Jurkat, Clone E6-1 (cell line): ENCODE results near the gene SUFU.
A peak's percentile ranks its signal among the peaks of the same experiment; 100 is the strongest.

Experiments
- DNase-seq: peaks from one replicate; pipeline ENCODE4 v3.0.0-alpha.2; 2011; ENCODE audit warnings: low read depth, low spot score
- H3K4me3 ChIP-seq: 2 replicates; pipeline ENCODE4 v1.5.1; 2011; ENCODE audit warnings: mild to moderate bottlenecking, low read length, control low read depth, moderate library complexity

The SUFU gene

DNA sequence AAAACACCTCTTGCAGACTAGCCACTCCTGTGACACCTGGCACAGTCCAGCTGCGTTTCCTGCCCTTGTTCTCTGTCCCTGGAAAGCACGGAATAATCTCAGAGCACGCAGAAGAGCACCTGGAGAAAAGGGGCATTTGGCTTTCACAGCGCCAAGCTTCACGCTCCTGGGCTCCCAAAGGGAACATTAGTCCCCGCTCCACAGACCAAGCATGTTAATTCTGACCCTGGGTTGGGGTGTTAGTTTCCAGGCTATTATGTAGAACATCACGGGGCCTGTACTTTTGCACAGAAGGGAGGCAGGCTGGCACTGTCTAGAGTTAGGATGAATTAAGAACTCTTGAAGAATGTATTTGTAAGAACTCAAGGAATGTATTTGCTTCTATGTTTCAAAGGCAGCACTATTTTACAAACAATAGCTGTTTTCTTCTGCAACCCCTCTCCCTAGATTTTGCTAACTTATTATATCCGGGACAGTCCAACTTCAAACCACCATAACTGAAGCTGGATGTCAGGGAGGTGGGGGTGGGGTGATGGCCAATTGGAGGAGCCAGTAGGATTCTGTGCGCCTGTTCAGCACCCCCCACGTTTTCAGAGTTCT is 78.3 kb downstream of the SUFU start:
- no peak for DNase-seq
- H3K4me3 ChIP-seq: no peak overlapping the region

DNA sequence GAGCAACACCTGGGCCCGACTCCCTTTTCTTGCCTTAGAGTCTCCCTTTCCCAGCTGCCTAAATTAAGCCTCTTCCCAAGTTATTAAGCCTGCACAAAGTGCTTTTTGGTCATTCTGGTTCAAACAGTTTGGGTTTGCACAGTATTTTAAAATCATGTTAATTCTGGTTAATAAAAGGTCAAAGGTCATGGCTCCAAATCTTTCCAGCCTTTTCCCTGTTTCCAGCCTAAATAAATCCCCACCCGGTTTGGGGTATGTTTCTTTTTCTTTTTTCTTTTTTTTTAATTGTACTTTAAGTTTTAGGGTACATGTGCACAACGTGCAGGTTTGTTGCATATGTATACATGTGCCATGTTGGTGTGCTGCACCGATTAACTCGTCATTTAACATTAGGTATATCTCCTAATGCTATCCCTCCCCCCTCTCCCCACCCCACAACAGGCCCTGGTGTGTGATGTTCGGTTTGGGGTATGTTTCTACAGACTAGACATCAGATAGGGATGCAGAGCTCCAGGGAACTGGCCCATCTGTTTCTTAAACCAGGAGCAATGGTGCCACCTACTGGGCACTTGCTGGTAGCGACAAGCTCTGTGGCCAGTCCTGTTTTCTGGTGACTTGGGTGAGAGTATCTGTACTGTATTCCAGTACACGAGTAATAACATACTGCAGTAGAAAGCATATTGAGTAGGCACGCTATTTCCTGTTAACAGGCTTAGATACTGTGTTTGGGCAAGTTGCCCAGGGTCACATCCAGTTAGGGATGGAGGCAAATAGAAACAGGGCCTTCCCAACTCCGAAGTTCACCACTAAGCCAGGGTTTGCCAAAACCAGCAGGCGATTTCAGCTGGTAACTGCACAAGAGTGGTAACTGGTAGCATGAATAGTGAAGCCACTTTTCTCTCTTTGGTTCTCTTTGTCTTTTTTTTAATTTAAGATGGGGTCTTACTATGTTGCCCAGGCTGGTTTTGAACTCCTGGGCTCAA is 80.0 kb downstream of the SUFU start:
- peak; percentile 83 for DNase-seq
- H3K4me3 ChIP-seq: no peak overlapping the region

DNA sequence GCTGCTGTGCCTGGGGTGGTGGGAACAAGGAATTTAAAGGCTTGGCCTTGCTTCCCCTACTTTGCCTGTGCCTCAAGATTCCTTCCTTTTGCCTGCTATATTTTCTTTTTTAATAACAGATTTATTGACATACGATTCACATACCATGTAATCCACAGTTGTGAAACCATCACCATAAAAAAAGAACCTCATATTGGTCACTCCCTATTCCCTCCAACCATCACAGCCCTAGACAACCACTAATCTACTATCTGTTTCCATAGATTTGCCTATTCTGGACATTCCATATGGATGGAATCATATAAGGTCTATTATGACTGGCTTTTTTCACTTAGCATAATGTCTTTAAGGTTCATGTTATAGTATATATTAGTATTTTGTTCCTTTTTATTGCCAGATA is 81.3 kb downstream of the SUFU start:
- DNase-seq: no peak
- no peak overlapping the region for H3K4me3 ChIP-seq

DNA sequence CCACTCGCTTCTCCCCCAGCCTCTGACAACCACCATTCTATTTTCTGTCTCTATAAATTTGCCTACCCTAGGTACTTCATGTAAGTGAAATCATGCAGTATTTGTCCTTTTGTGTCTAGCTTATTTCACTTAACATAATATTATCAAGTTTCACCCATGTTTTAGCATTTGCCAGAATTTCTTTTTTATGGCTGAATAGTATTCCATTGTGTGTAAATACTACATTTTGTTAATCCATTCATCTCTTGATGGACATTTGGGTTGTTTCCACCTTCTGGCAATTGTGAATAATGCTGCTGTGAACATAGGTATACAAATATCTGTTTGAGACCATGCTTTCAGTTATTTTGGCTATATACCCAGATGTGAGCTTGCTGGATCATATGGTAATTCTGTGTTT is 83.1 kb downstream of the SUFU start:
- H3K4me3 ChIP-seq: no peak overlapping the region
- no peak for DNase-seq

DNA sequence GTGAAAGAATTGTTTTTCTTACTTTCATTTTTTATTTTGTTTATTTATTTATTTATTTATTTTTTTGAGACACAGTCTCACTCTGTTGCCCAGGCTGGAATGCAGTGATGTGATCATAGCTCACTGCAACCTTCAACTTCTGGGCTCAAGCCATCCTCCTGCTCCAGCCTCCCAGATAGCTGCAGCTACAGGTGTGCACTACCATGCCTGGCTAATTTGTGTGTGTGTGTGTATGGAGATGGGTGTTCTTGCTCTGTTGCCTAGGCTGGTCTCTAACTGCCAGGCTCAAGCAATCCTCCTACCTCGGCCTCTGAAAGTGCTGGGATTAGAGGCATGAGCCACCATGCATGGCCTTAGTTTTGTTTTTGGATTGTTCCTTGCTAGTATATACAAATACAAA is 85.1 kb downstream of the SUFU start:
- no peak overlapping the region for H3K4me3 ChIP-seq

DNA sequence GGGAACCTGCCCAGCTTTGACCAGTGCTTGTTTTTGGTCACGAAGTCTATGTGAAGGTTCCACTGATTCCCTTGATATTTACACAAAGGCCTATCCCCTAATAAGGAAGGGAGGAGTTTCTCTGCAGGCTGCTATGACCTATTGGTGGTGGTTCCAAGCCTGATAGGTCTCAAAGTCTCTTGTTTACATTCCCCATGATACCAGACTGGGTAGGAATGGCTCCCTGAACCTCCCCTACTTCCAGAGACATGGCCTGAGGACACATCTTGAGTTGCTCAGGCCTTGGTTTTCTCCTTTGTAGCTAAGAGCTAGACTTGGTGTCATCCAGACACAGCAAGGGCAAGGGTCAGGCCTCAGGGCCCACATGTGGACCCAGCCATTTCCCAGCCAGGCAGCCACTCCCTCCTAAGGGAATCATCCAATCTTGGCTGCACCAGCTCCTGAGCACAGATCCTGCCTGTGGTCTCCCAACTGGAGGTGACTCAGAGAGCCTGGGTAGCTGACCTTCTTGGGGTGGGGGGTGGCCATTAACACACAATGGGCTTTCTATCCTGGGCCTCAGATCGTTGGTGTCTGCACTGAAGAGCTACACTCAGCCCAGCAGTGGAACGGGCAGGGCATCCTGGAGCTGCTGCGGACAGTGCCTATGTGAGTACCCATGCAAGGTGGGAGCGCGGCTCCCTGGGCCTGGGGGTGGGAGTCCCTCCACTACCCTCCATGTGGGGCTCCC is 89.5 kb downstream of the SUFU start:
- DNase-seq: no peak
- no peak overlapping the region for H3K4me3 ChIP-seq

More for the DNA sequence above, 85.1 kb downstream of the SUFU start:
- no peak for DNase-seq

DNA sequence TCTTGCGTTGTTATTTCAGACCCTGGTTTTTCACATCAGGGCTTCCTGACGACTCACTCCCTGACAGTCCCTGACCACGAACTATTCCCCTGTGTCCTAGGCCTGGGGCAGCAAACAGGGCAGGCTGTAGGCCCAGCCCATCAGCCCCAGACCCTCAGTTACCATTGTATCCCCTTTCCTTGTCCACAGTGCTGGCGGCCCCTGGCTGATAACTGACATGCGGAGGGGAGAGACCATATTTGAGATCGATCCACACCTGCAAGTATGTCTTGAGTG is 90.0 kb downstream of the SUFU start:
- DNase-seq: no peak
- H3K4me3 ChIP-seq: no peak overlapping the region

DNA sequence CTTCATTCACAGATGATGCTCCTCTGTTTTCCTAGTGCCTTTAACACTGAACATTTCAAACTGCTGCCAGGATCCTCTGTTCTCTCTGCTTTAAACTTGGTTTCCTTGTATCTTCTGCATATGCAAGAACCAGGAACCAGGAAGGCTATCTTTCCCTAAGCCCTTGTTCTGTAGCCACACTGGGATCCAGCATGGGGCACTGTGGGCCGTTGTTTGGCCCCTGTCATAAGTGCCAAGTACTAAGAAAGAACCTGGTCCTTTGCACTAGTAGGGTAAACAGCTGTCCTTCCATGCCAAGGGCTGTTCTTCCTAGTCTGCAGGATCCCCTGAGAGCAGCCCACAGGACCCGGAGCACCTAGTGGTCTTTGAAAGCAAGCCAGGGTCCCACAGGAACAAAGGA is 91.5 kb downstream of the SUFU start:
- H3K4me3 ChIP-seq: no peak overlapping the region
- DNase-seq: no peak

DNA sequence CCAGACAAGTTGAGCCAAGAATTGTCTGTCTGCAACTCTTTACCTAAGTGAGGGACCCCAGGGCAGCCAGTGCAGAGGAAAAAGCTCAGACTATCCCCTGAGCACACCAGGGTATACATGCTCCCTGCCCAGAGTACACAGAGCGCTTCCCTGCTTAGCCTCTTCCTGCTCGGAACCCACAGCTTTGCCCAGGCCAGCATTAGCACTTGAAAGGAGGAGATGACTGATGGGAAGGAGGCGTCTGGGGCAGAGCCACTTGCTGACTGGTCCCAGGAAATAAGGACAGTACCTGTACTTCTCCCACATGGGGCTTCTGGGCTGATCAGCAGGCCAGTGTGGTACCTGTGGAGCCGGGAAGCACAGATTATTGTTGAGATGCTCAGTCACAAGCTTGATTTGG is 92.1 kb downstream of the SUFU start:
- DNase-seq: no peak
- no peak overlapping the region for H3K4me3 ChIP-seq

DNA sequence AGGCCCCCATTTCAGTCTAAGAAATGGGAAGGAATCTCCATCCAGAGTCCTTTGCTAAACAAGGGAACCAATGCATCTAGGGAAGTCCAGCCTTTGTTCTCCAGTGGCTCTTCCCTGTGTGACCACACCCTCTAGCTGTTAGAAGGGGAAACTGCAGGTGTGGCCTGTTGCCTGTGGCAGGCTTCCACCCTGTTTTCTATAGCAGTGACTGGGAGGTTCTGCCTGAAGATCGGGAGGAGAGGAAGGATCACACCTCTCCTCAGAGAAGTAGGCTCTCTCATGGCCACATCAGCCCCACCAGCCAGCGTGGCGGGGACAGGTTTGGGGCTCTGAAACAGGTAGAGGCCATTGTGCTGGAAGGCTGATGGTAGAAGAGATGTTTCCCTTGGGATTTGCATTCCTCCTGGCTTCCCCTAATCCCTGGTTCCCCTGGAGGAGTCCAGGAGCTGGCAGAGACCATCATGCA is 92.8 kb downstream of the SUFU start:
- H3K4me3 ChIP-seq: no peak overlapping the region
- DNase-seq: peak; percentile 23

DNA sequence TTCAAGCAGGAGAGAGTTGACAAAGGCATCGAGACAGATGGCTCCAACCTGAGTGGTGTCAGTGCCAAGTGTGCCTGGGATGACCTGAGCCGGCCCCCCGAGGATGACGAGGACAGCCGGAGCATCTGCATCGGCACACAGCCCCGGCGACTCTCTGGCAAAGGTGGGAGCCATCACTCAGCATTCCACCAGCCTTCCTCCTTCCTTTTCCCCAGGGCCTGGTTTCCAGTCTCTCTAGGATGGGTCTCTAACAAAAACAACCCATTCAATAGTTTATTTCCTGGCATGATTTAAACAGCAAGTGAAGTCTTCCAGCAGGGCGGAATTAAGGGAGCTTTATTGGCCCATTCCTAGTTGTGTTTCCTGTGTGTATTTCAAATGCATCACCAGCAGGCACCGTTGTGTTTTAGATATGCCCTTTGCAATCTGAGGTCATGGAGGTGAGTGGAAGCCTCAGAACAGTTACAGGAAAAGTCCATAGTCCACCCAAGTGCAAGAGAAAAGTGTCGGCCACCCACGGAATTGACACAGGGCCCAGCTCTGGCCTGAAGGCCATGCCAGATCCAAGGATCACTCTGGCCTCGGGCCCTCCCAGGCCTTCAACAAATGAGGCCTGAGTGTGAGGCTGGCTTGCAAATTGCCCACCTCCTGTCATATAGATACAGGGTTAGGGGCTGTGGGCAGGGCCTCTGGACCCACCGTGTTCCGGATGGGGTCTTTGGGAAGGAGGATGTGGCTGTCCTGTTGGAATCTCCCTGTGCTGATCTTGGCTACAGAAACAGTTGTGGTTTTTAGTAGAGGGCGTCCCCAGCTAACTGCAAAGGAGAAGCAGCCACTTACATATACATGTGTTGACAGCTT is 93.6 kb downstream of the SUFU start:
- no peak overlapping the region for H3K4me3 ChIP-seq
- DNase-seq: no peak

DNA sequence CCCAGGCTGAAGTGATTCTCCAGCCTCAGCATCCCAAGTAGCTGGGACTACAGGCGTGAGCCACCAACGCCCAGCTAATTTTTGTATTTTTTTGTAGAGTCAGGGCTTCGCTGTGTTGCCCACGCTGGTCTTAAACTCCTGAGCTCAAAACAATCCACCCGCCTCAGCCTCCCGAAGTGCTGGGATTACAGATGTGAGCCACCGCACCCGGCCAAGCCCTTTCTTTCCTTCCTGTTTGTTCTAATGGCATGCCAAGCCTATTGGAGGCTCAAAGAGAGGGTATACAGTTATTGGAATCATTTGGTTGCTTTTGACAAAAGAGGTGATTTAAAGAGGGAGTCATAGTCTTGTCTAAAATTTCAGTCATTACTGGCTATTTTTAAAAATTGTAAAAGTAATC is 94.5 kb downstream of the SUFU start:
- no peak overlapping the region for H3K4me3 ChIP-seq
- DNase-seq: no peak

DNA sequence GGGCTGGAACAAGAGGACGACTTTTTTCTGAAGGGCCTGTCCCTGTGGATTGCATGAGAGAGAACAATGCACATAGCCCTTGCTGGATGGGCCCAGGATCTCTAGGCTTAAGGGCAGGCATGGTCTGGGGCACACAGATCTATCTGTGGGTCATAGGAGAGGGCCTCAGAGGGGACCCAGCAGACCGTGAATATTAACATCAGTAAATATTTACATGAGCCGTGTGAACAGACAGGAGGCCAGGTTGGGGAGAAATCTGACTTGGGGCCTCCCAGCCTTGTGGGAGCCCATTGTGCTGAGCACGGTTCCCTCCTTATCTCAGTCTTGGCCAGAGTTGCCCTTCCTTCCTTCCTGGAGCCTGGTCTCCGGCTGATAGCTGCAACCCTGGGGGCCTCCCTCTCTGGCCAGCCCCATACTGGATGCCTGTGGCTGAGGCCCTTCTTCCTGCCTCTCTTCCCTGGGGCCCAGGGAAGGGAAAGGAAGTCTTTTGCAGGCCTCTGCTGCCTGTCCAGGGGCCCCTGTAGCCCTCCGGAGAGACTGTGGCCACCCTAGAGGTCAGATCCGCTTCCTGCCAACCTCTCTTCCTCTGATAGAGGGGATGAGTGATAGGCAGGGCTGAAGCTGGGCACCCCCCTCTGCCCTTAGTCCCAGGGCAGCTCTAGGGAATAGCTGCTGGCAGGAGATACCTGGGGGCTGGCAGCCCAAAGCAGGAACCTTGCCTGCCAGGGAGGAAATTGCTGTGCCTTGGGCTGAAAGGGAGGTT is 96.0 kb downstream of the SUFU start:
- DNase-seq: no peak
- no peak overlapping the region for H3K4me3 ChIP-seq

DNA sequence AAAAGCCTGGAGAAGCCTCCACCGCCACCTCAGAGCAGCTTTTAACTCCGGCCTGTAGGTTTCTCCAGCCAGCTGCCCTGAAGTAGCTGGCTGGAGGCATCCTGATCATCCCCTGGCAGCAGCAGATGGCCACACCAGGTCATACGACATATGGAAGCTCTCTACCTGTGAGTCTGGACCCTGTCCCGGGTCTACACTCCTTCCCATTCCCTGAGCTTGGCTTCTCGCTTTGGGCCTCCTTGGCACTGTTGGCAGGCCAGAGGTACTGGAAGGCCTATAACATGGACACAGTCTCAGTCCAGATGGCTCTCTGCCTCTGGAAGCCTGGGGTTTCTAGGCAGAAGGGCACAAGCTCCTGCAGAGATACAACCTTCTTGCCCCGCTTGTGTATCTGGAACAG is 97.0 kb downstream of the SUFU start:
- DNase-seq: no peak
- H3K4me3 ChIP-seq: no peak overlapping the region

DNA sequence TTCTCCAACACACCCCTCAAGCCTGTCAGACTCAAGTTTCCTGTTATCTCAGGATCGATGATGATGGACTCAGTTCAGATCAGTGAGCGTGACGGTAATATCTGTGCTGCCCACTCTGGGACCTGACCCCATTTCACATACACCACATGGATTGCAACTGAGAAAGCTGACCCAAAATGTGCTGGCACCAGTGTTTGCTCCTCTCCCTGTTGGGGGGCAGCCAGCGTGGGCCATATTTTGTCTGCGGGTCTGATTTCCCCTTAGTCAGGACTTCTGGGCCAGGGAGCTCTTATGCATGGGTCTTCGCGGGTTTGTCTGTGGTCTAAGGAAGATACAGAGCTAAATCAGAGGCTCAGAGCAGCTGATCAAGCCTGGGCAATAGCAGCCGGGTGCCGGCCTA is 97.9 kb downstream of the SUFU start:
- no peak overlapping the region for H3K4me3 ChIP-seq
- no peak for DNase-seq

DNA sequence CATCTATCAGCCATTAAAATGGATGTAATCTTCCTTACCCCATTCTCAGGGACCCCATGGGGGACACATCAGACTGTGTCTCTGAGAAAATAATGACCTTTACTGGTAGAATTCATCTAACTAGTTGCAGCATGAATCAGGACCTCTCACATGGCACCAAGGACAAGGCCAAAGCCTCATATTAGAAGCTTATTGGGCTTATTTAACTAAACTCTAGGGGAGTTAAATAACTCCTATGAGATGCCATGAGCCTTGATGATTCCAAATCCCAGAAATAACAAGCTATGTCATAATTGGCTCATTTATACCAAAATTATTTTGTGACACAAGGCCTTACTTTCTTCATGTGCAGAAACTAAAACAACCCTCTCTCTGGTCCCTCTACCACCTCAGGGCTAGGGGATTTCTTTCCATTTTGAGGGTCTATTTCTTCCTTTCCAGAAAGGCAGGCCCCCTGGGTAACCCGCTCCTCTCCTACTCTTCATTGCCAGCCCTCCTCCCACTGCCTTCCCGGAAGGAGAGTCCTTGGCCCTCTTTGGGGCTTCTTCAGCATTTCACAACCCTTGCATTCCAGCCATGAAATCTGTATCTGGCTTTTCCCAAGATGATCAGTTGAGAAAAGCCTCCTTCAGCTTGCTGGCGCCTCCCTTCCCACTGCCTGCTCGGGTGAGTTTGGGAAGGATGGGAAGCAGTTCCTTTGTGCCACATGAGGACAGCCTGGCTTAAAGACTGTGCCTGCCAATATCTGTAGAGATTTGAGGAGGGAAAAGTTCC is 98.7 kb downstream of the SUFU start:
- DNase-seq: no peak
- H3K4me3 ChIP-seq: no peak overlapping the region

DNA sequence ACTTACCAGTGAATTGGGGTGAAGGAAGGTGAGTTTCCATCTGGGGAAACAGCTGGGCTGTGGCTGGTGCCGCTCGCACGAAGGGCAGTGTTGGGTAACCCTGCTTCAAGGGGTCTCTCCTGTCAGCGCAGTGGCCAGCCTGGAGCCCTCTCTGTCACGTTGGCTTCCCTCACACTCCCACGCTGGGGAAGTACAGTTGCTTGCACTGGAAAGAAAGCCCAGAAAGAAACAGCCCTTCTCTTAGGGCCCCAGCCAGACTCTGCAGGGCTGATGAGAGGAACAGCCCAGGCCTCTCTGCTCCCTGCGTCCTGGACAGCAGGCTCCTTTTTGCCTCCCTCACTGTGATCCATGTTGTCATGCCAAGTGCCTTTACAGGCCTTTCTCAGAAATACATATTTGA is 100.2 kb downstream of the SUFU start:
- no peak overlapping the region for H3K4me3 ChIP-seq
- no peak for DNase-seq

DNA sequence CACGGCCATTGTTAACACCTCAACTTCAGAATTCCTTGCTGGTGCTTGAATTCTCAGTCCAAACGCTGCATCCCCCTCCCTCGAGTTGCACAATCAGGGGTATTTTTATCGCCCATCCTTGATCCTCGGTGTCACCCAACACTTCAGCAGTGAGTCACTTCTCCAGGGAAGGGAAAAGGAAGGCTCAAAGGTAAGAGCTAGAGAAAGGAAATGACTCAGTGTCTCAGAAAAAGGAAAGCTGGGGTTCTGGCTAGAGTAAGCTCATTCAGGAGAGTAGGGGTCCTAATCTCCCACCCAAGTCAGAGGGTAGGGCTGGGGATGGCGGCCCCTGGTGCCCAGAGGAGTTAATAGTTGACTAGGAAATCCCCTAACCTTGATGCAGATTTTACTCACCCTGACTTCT is 100.7 kb downstream of the SUFU start:
- H3K4me3 ChIP-seq: no peak overlapping the region
- DNase-seq: no peak
